ENCODE data around the gene PPFIA3.
"Not testable (repeated sequence)": the region's sequence is repeated elsewhere in the genome, so short reads cannot be mapped to it uniquely, and the experiment has no call there.

Gene PPFIA3

DNA sequence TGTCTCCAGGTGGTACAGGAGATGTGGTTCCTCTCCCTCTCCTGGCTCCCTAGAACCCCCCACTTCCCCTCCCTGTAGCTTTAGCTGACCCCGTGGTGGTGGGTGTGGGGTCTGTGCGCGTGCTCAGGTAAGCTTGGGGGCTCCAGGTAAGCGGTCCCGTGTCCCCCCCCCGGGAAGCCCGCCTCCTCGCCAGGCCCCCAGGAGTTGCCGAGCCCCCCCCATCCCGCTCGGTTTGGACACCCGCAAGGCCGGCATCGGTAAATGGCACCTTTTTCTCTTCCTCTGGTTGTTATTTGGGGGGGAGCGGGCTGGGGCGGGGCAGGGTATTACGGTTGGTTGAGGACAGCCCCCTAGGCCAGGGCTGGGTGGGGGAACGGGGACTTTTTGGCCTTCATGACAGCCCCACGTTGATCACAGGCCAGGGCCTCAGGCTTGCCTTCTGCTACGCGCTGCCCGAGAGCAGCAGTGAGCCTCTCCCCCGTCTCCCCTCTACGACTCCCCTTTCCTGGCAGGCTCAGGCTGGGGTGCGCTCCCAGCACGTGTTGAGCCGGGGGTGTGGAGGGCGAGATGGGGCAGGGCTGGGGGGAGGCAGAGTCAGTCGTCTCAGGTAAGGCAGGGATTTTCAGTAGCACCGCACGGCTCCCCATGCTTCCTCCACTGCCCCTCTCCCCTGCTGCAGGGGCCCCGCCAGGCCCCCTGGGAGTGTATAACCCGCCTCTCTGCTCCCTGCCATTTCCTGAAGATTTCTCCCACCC is 15.8 kb upstream of the PPFIA3 start:
- no peak for DNase-seq (ENCODE audit: low spot score)

DNA sequence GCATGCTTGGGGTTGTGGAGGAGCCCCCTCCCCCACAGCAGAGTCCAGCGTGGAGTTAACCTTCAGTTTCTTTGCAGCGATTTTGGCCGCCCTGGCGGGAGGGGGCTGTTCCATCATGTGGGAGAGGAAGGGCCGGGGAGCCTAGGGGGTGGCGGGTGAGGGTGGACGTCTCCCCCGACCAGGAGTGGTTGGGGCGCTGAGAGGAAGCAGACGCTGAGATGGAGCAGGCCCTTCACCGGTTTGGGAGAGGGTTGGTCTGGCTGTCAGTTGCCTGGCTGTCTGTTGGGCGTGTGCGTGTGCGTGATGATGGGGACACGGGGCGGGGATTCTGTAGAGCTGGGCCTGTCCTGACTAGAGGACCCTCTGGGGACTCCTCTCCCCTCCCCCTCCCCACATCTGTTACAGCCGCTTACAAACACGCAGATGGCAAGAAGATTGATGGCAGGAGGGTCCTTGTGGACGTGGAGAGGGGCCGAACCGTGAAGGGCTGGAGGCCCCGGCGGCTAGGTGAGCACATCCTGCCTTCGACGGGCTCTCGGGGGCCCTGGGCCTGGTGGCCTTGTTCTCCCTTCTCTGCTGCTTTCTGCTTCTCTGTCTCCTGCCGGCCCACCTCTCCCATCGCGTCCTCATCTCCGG is 15.0 kb upstream of the PPFIA3 start:
- no peak for DNase-seq (ENCODE audit: low spot score)

DNA sequence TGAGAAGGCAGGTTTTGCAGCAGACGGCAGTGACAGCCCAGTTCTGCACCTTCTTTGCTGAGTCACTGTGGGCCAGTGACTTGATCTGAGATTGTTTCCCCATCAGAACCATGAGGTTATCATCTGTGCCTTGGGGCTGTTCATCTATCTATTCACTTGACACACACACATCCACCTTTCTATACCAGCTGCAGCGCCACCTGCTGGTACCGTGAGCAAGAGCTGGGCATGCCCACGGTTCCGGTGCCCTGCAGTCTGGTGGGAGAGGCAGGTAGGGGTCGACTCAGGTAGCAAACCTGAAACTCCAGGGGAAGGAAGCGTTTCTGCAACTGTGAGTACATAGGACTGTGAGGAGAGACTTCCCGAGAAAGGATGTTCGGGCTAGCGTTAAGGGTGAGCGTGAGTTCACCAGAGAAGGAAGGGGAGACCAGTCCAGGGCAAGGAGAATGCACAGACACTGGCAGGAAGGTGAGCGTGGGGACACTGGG is 12.7 kb upstream of the PPFIA3 start:
- DNase-seq (ENCODE audit: low spot score) = peak; percentile 63

DNA sequence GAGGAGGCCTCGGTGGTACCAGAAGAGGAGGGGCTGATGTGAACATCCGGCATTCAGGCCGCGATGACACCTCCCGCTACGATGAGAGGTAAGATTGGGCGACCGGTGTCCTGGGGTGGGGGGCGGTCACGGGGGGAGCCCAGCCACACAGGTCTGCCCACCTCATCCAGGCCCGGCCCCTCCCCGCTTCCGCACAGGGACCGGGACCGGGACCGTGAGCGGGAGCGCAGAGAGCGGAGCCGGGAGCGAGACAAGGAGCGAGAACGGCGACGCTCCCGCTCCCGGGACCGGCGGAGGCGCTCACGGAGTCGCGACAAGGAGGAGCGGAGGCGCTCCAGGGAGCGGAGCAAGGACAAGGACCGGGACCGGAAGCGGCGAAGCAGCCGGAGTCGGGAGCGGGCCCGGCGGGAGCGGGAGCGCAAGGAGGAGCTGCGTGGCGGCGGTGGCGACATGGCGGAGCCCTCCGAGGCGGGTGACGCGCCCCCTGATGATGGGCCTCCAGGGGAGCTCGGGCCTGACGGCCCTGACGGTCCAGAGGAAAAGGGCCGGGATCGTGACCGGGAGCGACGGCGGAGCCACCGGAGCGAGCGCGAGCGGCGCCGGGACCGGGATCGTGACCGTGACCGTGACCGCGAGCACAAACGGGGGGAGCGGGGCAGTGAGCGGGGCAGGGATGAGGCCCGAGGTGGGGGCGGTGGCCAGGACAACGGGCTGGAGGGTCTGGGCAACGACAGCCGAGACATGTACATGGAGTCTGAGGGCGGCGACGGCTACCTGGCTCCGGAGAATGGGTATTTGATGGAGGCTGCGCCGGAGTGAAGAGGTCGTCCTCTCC is 11.5 kb upstream of the PPFIA3 start:
- no peak for DNase-seq (ENCODE audit: low spot score)

DNA sequence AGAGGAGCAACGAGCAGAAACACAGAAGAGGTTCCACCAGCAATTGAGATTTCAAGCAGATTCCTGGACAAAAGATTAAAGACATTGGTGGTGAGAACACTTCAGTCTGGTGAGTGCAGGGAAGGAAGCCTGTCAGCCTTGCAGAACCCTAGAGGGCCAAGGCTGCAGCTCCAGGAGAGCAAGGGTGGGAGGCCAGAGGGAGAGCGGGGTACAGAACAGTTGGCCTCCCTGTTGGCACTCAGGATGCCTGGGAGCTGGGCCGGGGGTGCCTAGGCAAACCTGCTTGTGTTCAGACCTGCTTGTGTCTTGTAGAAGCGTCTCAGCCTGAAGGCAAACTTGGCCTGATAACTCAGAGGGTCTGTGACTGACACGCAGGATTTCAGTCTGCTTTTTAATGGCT is 10.3 kb upstream of the PPFIA3 start:
- DNase-seq (ENCODE audit: low spot score) = no peak

DNA sequence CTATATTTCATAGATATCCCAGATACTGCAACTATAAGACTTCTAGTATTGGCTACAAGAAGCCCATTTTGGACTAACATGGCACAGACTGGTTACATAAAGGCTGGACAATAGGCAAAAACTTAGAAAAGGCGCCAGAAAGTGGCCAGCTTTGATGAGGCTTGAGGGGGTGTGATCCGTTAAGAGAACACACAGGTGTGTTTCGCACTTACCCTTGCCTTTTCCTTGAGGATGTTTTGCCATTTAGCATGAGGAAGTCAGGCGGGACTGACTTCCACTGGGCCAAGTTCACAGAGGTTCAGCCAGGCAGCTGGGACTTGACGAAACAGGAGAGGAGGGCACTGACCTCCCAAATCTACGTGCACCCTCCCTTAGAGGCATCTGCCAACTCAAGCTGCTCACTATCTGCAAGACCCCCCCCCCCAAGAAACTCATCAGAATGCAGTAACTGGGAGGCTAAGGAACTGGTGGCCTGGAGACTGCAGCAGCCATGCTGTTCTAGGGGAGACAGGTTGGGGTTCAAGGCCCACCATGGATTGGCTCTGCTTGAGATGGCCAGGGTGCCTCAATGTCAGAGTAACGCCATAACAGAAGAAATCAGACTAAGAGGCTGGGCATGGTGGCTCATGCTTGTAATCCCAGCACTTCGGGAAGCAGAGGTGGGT is 9.6 kb upstream of the PPFIA3 start:
- no peak for DNase-seq (ENCODE audit: low spot score)

DNA sequence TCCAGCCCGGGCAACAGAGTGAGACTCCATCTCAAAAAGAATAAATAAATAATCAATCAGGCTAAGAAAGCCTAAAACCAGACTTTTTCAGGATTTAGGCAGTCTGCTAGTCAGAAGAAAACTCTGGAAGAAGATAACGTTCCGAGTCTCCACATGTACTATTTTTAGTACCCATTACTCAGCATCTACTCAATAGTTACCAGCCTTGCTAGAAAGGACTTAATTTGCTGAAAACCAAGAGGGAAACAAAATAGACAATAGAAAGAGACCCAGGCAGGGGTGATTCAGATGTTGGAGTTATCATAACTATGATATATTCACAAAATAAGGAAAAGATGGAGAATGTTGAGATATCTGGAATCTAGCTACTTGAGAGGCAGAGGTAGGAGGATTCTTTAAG is 8.8 kb upstream of the PPFIA3 start:
- no peak for DNase-seq (ENCODE audit: low spot score)

DNA sequence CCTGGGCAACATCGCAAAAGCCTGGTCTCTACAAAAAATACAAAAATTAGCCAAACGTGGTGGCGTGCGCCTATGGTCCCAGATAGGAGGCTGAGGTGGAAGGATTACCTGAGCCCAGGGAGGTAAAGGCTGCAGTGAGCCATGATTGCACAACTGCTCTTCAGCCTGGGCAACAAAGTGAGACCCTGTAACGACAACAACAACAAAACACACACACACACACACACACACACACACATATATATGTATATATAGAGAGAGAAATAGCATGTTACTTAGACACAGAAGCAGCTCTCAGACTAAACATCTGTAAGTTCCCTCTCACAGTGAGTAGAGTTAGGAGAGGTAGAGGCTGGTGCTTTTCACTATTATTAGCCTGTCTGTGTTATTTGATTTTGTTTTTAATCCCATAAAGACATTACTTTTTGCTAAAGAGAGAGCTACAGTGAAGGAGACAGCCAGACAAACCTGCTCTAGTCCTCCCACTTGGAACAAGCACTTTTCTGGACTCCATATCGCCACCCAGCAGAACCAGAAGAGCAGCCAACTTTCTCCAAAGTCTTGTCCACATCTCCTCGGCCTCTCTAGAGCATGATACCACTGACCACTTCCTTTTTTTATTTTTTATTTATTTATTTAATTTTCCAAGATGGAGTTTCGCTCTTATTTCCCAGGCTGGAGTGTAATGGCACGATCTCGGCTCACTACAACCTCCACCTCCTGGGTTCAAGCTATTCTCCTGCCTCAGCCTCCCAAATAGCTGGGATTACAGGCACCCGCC is 7.9 kb upstream of the PPFIA3 start:
- no peak for DNase-seq (ENCODE audit: low spot score)

DNA sequence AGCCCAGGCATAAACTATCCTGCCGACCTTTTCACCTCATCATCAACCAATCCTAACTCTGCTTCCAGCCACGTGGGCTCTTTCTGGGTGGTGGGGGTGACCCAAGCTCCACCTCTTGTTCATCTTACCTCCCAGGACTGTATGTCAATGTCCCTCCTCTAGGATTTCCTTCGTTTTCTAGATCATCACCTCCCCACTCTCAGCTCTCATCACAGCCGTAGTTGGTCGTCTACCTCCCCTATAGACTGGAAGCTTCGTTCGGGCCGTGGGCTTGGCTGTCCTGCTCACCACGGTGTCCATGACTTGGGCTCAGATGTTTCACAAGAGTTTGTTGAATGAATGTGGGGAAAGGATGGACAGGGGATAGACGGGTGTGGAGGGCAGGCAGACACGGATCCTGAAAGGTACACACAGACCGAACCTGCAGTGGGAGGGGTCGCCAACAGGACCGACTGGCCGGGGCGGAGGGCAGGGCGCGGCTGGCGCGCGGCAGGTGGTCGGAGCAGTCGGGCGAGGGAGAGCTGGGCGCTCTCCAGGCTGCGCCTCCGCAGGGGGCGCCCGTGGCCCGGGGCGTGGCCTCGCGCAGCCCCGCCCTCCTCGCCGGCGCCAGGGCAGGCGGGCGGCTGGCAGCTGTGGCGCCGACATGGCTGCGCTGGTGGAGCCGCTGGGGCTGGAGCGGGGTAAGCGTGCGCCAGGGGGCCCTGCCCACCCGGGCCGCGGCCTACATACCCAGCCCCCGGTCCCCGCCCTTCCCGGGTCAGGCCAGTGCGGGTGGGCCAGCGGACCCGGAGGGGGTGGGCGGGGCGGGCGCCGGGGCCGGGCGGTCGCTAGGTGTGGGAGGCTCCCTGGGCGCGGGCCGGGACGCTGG is 5.3 kb upstream of the PPFIA3 start, which contains the start of gene LIN7B:
LIN7B (plus strand) TSS at position 609 of the 868 bp plus-strand sequence; CDS start at position 644, 35 bp downstream.
- peak; percentile 68 for DNase-seq (ENCODE audit: low spot score)

DNA sequence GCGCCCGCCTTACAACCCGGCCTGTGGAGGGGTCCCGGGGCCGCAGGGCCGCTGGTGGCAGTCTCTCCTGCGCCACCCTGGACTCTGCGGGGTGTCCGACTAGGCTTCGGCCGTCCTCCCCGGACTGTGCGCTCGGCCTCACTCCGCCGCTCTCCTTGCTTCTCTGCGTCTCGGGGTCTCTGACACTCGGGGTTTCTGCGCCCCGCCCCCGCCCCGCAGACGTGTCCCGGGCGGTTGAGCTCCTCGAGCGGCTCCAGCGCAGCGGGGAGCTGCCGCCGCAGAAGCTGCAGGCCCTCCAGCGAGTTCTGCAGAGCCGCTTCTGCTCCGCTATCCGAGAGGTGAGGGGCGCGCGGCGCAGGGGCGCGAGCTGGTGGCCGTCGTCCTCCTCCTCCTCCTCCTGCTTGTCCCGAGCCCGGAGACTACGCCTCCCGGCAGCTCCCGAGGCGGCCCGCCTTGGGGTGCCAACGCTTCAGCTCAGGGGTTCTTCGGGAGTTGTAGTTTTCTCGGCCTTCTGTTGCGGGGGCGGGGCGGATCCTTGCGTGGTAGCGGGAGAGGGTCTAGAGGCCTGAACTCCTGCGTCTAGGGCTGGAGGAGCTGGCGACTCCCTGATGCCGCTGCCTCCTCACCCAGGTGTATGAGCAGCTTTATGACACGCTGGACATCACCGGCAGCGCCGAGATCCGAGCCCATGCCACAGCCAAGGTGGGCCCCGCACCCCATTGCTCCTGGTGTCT is 4.5 kb upstream of the PPFIA3 start:
- DNase-seq (ENCODE audit: low spot score) = peak; percentile 52

DNA sequence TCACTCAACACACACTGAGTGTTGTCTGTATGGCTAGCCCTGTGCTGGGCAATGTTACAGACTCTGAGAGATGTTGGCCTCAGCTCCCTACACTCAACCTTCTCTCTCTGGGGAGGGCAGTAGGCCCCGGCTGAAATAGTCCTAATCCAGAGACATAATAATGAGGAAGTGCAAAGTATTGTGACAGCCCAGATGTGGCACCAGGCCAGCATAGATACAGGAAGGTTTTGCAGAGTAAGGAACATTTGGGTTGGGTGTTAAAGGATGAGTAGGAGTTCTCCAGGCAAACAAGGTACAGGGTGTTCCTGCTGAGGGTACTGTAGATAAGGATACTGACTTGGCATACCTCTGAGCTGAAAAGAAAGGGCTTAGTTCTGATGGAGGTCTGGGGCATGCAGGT is 2.8 kb upstream of the PPFIA3 start:
- DNase-seq (ENCODE audit: low spot score) = no peak

DNA sequence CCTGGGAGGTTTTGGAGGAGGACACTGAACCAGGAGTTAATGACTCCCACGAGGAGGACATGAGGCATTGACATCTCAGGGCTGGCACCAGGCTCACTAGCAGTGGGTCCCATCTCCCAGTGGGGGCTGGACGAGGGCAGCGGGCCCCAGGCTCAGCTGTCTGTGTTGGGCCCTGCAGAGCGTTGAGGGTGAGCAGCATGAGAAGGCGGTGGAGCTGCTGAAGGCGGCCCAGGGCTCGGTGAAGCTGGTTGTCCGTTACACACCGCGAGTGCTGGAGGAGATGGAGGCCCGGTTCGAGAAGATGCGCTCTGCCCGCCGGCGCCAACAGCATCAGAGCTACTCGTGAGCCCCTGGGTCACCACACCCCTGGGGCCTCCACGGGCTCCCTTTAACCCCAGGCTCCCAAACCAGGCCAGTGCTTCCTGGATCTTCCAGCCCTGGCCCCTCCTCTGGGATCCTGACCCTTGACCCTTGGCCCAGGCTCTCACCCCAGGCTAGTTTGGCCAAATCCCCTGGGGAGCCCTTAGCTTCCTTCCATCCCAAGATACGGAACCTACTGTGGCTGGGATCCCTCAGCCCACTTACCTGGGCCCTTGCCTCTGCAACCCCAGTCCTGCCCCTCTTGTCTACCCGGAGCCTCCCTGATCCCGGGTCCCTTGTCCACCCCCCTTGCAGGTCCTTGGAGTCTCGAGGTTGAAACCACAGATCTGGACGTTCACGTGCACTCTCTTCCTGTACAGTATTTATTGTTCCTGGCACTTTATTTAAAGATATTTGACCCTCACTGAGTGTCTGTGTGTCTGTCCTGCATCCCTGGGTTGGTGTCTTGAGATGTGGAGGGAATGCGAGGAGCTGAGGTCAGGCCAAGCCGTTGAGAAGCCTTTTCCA is 1.4 kb upstream of the PPFIA3 start:
- no peak for DNase-seq (ENCODE audit: low spot score)

DNA sequence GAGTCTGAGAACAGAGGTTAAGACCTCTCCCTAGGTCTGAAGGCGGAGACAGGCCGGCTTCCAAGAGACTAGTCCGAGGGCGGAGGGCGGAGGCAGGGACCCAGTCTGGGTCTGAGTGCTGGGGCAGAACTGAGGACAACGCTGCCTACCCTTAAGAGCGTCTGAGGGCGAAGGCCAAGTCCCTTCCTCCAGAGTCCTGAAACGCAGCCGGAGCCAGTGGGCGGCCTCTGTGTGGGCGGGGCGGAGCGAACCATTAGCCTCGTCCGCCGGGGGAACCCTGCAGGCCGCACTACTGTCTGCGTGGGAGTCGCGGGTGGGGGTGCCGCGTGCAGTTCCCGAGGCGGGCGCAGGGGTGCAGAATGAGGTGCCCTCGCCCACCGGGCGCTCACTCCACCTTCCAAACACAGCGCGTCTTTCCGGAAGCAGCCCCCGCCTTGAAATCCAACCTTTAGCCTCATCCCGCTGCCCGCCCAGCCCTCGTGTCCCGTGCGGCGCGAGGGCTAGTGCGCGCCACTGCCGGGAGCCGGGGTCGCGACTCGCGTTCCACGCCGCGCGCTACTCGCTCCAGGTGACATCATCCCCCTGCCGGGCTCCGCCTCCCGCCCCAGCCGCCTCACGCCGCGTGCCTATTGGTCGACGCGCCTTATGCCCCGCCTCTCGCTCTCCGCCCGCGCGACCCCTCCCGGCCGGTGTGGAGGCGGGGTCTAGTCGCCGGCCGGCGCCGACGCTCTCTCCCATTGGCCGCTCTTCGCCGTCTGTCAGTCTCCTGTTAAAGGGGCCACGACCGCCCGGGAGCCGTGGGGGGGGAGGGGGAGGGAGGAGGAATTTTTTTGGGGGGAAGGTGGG is 556 bp upstream of the PPFIA3 start, which contains the start of gene C19orf73:
C19orf73 (minus strand) TSS at position 579 of the 846 bp plus-strand sequence; CDS start at position 458, 121 bp downstream.
- DNase-seq (ENCODE audit: low spot score) = peak; percentile 95

DNA sequence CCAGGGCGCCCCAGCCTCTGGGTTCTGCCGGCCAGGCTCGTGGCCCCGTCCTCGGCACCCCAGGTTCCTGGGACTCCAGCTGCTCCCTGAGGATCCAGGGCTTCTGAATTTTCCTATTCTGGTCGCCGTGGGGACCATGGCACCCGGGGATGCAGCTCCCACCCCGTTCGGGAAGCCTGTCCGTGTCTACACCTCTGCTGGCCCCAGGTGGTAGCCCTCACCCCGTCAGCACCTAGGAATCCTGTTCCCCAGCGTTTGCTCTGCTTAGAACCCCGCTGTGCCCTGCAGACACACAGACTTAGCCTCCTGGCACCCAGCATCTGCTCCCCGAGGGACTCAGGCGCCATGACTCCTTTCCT is 960 bp downstream of the PPFIA3 start:
- no peak for DNase-seq (ENCODE audit: low spot score)

DNA sequence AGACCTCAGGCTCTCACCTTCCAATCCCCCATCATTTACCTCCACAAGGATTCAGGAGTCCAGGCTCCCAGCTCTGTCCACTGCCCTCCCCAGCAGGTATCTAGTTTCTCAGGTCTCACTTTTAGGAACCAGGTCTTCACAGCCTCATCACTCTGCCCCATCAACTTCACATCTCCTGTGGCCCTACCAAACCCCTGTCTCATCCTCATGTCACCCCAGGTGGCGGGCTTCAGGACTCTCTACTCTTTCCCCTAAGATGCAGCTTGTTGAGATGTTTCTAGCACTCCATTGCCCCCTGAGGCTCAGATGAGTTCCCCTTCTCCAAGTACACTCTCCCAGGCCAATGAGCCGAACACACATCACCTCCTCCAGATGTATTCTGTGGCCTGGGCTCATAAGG is 1.5 kb downstream of the PPFIA3 start:
- no peak for DNase-seq (ENCODE audit: low spot score)

DNA sequence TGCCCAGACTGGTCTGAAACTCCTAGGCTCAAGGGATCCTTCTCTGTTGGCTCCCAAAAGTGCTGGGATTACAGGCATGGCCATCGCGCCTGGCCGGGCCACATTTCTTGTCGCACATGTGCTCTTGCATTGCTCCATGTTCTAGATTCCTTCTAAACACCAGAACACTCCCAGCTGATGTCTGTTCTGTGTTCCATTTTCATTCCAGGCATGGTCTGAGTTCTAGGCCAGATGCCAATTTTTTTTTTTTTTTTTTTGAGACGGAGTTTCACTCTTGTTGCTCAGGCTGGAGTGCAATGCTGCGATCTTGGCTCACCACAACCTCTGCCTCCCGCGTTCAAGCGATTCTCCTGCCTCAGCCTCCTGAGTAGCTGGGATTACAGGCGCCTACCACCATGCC is 2.5 kb downstream of the PPFIA3 start:
- DNase-seq (ENCODE audit: low spot score) = not testable (repeated sequence)

DNA sequence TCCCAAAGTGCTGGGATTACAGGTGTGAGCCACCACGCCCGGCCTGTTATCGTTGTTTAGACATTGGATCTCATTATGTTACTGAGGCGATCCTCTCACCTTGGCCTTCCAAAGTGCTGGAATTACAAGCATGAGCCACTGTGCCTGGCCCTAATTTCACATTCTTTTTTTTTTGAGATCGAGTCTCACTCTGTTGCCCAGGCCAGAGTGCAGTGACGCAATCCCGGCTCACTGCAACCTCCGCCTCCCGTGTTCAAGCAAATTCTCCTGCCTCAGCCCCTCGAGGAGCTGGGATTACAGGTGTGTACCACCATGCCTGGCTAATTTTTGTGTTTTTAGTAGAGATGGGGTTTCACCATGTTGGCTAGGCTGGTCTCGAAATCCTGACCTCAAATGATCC is 3.9 kb downstream of the PPFIA3 start:
- not testable (repeated sequence) for DNase-seq (ENCODE audit: low spot score)

All from activated CD4-positive, alpha-beta T cell treated with anti-CD3 and anti-CD28 coated beads, Interleukin-2, Interleukin-4, amounts not matched to agents 100 ng/mL and 50 ng/mL, durations not matched to agents 16 hours and 8 hours (primary cell).